ENCODE measurements around the gene TUBB2B. TPM values are rescaled to one million over a fixed set of nuclear protein-coding genes. Genes with fewer than 3 reads are reported as not detected.

Gene TUBB2B
- total and polyA plus RNA-seq, 9 of the 15 experiments (the other 6 are each of a cell fraction or from before 2014, with no cell fraction given): 0.11 to 9.7 (median 4.6) TPM

DNA sequence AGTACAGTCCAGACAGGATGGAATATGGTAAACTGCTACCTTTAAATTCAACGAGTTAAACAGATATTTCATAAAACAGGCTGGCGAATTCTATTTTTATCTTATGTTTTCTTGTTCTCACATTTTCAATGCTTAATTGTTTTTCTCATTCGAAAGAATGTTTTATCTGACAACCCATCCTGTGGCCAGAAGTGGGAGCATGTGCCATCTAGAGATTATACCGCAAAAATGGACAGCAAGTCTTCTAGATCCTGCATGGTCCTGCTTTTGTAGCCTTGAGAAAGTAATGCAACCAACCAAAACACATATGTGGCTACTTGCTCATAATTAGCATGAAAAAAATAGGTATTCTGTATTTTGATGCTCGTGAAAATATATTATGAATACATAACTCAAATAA is 30.7 kb downstream of the TUBB2B start (continued):
- TF ChIP-seq EGR1 (conservative IDR thresholded peaks at IDR 0.05) (no peak), NCOA6 (IDR thresholded peaks at IDR 0.05) (no peak), DMBX1 (CRISPR knock-in tag; IDR thresholded peaks at IDR 0.05; ENCODE audit: borderline replicate concordance) (no peak), ADNP (tag; IDR thresholded peaks at IDR 0.05) (0 out of 2 replicates have a peak, but pooled peaks have one; percentile 22), ZSCAN29 (IDR thresholded peaks at IDR 0.05) (0 out of 2 replicates have a peak, but pooled peaks have one; percentile 34), DNMT1 (IDR thresholded peaks at IDR 0.05) (no peak), STAT5A (IDR thresholded peaks at IDR 0.05; ENCODE audit: borderline replicate concordance, low read length) (peak; percentile 36; the same call in 1 of the 2 replicates), SRSF7 (optimal IDR thresholded peaks at IDR 0.05; ENCODE audit: low read depth, low read length) (no peak), MAFG (tag; conservative IDR thresholded peaks at IDR 0.05) (no peak), TRIM24 (IDR thresholded peaks at IDR 0.05) (peak; percentile 21 to 49; a peak in 2 of 4 replicates), C11orf30 (IDR thresholded peaks at IDR 0.05; ENCODE audit: low read depth) (no peak), CBFA2T2 (conservative IDR thresholded peaks at IDR 0.05) (peak; percentile 34; the same call in 1 of the 2 replicates), ARID1B (IDR thresholded peaks at IDR 0.05) (peak; percentile 70), ZNF224 (CRISPR knock-in tag; IDR thresholded peaks at IDR 0.05) (no peak), BHLHE40 (IDR thresholded peaks at IDR 0.05; ENCODE audit: low read length) (peak; percentile 25; the same call in 1 of the 2 replicates), TAL1 (IDR thresholded peaks at IDR 0.05) (peak; percentile 48; the same call in 1 of the 2 replicates), ZNF583 (CRISPR knock-in tag; IDR thresholded peaks at IDR 0.05) (no peak), TEAD1 (CRISPR knock-in tag; IDR thresholded peaks at IDR 0.05) (0 out of 4 replicates have a peak, but pooled peaks of 1 of the 2 experiments have one; percentile 22), ZNF282 (CRISPR knock-in tag; IDR thresholded peaks at IDR 0.05) (no peak), NCOR1 (IDR thresholded peaks at IDR 0.05) (peak; percentile 33; the same call in 1 of the 2 replicates), TEAD4 (IDR thresholded peaks at IDR 0.05; ENCODE audit: low read length) (peak; percentile 81), TEAD4 (CRISPR knock-in tag; IDR thresholded peaks at IDR 0.05; ENCODE audit: borderline replicate concordance) (no peak), RAD21 (CRISPR knock-in tag; conservative IDR thresholded peaks at IDR 0.05 in 1 of 2, IDR thresholded peaks at IDR 0.05 in 1 of 2) (peak in 1 of 2 experiments; percentile 22; a peak in 1 of 4 replicates), RAD51 (IDR thresholded peaks at IDR 0.05; ENCODE audit: borderline replicate concordance, low read depth) (no peak), EP300 (IDR thresholded peaks at IDR 0.05; ENCODE audit: low read length) (peak; percentile 35; the same call in 1 of the 2 replicates), SMAD2 (IDR thresholded peaks at IDR 0.05; ENCODE audit: low read depth, low read length) (no peak), CBFA2T3 (IDR thresholded peaks at IDR 0.05) (peak; percentile 75), TCF3 (CRISPR knock-in tag; IDR thresholded peaks at IDR 0.05) (peak; percentile 82)
- TF ChIP-seq, protein P1, sequence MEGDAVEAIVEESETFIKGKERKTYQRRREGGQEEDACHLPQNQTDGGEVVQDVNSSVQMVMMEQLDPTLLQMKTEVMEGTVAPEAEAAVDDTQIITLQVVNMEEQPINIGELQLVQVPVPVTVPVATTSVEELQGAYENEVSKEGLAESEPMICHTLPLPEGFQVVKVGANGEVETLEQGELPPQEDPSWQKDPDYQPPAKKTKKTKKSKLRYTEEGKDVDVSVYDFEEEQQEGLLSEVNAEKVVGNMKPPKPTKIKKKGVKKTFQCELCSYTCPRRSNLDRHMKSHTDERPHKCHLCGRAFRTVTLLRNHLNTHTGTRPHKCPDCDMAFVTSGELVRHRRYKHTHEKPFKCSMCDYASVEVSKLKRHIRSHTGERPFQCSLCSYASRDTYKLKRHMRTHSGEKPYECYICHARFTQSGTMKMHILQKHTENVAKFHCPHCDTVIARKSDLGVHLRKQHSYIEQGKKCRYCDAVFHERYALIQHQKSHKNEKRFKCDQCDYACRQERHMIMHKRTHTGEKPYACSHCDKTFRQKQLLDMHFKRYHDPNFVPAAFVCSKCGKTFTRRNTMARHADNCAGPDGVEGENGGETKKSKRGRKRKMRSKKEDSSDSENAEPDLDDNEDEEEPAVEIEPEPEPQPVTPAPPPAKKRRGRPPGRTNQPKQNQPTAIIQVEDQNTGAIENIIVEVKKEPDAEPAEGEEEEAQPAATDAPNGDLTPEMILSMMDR (IDR thresholded peaks at IDR 0.05 in 2 of 3, conservative IDR thresholded peaks at IDR 0.05 in 1 of 3; ENCODE audit: insufficient read depth in 2 of 3, low read depth in 1 of 3, low read length in 3 of 3): peak in 1 of 3 experiments; percentile 21; a peak in 1 of 6 replicates
